GM21515 (cell line): ENCODE data around the gene MCM9.
"Not testable (repeated sequence)": the region's sequence is repeated elsewhere in the genome, so short reads cannot be mapped to it uniquely, and the experiment has no call there.

Experiments
- ATAC-seq: cut with Tn5 transposase; IDR thresholded peaks from one replicate; pipeline ENCODE4 v1.9.1; 2021; ENCODE audit not compliant: unreplicated experiment

MCM9 gene

GRCh38 chr6:118804091-118804490 lies 130.9 kb downstream of the MCM9 start:
- ATAC-seq = no peak

- no peak for ATAC-seq
These were observed 133.7 kb downstream of the MCM9 start for GRCh38 chr6:118801257-118801656.

- ATAC-seq = peak; percentile 91
These were observed 134.4 kb downstream of the MCM9 start for GRCh38 chr6:118800394-118801071.

GRCh38 chr6:118799826-118800225 lies 135.1 kb downstream of the MCM9 start:
- no peak for ATAC-seq

GRCh38 chr6:118796548-118796947 lies 138.4 kb downstream of the MCM9 start:
- not testable (repeated sequence) for ATAC-seq

GRCh38 chr6:118791499-118791898 lies 143.5 kb downstream of the MCM9 start:
- no peak for ATAC-seq

- no peak for ATAC-seq
These were observed 145.0 kb downstream of the MCM9 start for GRCh38 chr6:118789954-118790353.

- ATAC-seq = no peak
These were observed 145.5 kb downstream of the MCM9 start for GRCh38 chr6:118789419-118789818.

- ATAC-seq = no peak
These were observed 146.3 kb downstream of the MCM9 start for GRCh38 chr6:118788702-118789101.

GRCh38 chr6:118787724-118788423 lies 147.1 kb downstream of the MCM9 start:
- ATAC-seq = no peak

GRCh38 chr6:118786596-118787453 lies 148.1 kb downstream of the MCM9 start:
- ATAC-seq = no peak

- ATAC-seq = no peak
These were observed 149.4 kb downstream of the MCM9 start for GRCh38 chr6:118785601-118786000.

- no peak for ATAC-seq
These were observed 150.3 kb downstream of the MCM9 start for GRCh38 chr6:118784641-118785164.

- ATAC-seq = no peak
These were observed 150.9 kb downstream of the MCM9 start for GRCh38 chr6:118783931-118784550.

GRCh38 chr6:118782651-118783050 lies 152.3 kb downstream of the MCM9 start:
- ATAC-seq = no peak

GRCh38 chr6:118781897-118782296 lies 153.1 kb downstream of the MCM9 start:
- no peak for ATAC-seq

GRCh38 chr6:118780668-118781067 lies 154.3 kb downstream of the MCM9 start:
- ATAC-seq = no peak

GRCh38 chr6:118776607-118777549 lies 158.1 kb downstream of the MCM9 start:
- ATAC-seq = peak; percentile 79

- no peak for ATAC-seq
These were observed 159.6 kb downstream of the MCM9 start for GRCh38 chr6:118775381-118775780.

GRCh38 chr6:118774581-118774980 lies 160.4 kb downstream of the MCM9 start:
- ATAC-seq = no peak
